IMR-90 (cell line): ENCODE results near the gene LOX.

ENCODE experiments used
- CEBPB ChIP-seq: IDR thresholded peaks from 2 replicates; pipeline ENCODE4 v1.6.1; 2012; ENCODE audit warnings: low read depth, low read length, improper control_type of control experiment
- CHD1 ChIP-seq: IDR thresholded peaks from 2 replicates; pipeline ENCODE4 v1.6.1; 2012; ENCODE audit warnings: low read depth, low read length, improper control_type of control experiment
- FOS ChIP-seq: fragments of 150-350 bp; IDR thresholded peaks from 2 replicates; pipeline ENCODE4 v1.6.1; 2016; ENCODE audit warnings: low read depth, low read length
- MAZ ChIP-seq: IDR thresholded peaks from 2 replicates; pipeline ENCODE4 v1.6.1; 2012; ENCODE audit warnings: low read depth, mild to moderate bottlenecking, low read length, improper control_type of control experiment, moderate library complexity, borderline replicate concordance
- MXI1 ChIP-seq: IDR thresholded peaks from 2 replicates; pipeline ENCODE4 v1.6.1; 2012; ENCODE audit warnings: low read depth, mild to moderate bottlenecking, low read length, moderate library complexity, borderline replicate concordance
- POLR2A ChIP-seq: IDR thresholded peaks from 2 replicates; pipeline ENCODE4 v1.6.1; 2012; ENCODE audit warnings: mild to moderate bottlenecking, low read depth, low read length
- RFX5 ChIP-seq: IDR thresholded peaks from 2 replicates; pipeline ENCODE4 v1.8.0; 2012; ENCODE audit warnings: low read depth, mild to moderate bottlenecking, low read length, moderate library complexity
- SMC3 ChIP-seq: fragments of 150-350 bp; IDR thresholded peaks from 2 replicates; pipeline ENCODE4 v1.6.1; 2016; ENCODE audit warnings: low read depth, mild to moderate bottlenecking, antibody characterized with exemption, low read length, moderate library complexity
- TF ChIP-seq, protein P1 (sequence below): conservative IDR thresholded peaks from 2 replicates; pipeline ENCODE4 v1.5.1; 2012; ENCODE audit warnings: mild to moderate bottlenecking, low read depth, low read length, improper control_type of control experiment
- TF ChIP-seq, protein P2 (sequence below): fragments of 150-350 bp; IDR thresholded peaks from 2 replicates; pipeline ENCODE4 v1.6.1; 2017; ENCODE audit warnings: mild to moderate bottlenecking, antibody characterized with exemption, low read length, low read depth
- TF ChIP-seq, protein P3 (sequence below): fragments of 150-350 bp; IDR thresholded peaks from 2 replicates; pipeline ENCODE4 v1.6.1; 2016; ENCODE audit warnings: low read depth, mild to moderate bottlenecking, low read length, moderate library complexity, borderline replicate concordance

DNA sequence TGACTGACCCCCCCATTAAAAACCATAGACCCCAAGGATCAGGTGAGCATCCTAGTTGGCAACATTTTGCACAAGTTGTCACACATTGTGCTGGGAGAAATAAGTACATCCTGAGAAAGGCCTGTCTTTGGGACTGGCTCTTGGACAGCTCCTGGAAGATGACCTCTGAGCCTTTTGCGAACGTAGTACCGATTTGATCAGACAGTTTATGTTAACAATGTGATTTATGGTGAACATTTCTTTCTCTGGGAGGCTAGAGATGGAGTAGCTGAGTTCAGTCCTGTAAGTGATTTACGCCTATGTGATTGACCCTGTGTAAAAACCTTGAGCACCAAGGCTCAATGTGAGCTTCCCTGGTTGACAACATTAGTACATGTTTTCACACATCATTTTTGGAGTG, 41.7 kb downstream of the LOX start:
- TF ChIP-seq, protein P1, sequence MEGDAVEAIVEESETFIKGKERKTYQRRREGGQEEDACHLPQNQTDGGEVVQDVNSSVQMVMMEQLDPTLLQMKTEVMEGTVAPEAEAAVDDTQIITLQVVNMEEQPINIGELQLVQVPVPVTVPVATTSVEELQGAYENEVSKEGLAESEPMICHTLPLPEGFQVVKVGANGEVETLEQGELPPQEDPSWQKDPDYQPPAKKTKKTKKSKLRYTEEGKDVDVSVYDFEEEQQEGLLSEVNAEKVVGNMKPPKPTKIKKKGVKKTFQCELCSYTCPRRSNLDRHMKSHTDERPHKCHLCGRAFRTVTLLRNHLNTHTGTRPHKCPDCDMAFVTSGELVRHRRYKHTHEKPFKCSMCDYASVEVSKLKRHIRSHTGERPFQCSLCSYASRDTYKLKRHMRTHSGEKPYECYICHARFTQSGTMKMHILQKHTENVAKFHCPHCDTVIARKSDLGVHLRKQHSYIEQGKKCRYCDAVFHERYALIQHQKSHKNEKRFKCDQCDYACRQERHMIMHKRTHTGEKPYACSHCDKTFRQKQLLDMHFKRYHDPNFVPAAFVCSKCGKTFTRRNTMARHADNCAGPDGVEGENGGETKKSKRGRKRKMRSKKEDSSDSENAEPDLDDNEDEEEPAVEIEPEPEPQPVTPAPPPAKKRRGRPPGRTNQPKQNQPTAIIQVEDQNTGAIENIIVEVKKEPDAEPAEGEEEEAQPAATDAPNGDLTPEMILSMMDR: no peak
- TF ChIP-seq MAZ (no peak), POLR2A (no peak), FOS (no peak), RFX5 (no peak), CHD1 (no peak), SMC3 (no peak), CEBPB (no peak), MXI1 (no peak)
- TF ChIP-seq, protein P2, sequence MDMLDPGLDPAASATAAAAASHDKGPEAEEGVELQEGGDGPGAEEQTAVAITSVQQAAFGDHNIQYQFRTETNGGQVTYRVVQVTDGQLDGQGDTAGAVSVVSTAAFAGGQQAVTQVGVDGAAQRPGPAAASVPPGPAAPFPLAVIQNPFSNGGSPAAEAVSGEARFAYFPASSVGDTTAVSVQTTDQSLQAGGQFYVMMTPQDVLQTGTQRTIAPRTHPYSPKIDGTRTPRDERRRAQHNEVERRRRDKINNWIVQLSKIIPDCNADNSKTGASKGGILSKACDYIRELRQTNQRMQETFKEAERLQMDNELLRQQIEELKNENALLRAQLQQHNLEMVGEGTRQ: no peak
- TF ChIP-seq, protein P3, sequence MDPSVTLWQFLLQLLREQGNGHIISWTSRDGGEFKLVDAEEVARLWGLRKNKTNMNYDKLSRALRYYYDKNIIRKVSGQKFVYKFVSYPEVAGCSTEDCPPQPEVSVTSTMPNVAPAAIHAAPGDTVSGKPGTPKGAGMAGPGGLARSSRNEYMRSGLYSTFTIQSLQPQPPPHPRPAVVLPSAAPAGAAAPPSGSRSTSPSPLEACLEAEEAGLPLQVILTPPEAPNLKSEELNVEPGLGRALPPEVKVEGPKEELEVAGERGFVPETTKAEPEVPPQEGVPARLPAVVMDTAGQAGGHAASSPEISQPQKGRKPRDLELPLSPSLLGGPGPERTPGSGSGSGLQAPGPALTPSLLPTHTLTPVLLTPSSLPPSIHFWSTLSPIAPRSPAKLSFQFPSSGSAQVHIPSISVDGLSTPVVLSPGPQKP: no peak
